Measurements from ENCODE around the gene HOXD9.

DNA sequence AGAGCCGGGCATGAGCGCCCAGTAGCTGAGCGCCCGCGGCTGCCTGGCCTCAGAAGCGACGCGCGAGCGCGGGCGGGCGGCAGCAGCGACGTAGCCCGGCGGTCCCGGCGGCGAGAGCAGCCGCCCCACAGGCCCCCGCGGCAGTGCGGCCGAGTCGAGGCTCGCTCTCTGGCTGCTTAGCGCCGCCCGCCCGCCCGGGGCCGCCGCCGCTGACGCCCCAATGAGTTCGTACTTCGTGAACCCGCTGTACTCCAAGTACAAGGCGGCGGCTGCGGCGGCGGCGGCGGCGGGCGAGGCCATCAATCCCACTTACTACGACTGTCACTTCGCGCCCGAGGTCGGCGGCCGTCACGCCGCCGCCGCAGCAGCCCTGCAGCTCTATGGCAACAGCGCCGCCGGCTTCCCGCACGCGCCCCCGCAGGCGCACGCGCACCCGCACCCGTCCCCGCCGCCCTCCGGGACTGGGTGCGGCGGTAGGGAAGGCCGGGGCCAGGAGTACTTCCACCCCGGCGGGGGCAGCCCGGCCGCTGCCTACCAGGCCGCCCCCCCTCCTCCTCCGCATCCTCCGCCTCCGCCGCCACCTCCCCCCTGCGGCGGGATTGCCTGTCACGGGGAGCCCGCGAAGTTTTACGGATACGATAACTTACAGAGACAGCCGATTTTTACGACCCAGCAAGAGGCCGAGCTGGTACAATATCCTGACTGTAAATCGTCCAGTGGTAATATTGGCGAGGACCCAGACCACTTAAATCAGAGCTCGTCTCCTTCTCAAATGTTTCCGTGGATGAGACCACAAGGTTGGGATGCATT lies 7.8 kb downstream of the HOXD9 start:
- TF ChIP-seq POLR2AphosphoS5 (IDR thresholded peaks at IDR 0.05), result no peak
- TF ChIP-seq POLR2A (IDR thresholded peaks at IDR 0.05), result no peak
